ENCODE results near the gene C1QA. TPM values are rescaled to one million over a fixed set of nuclear protein-coding genes. Genes with fewer than 3 reads are reported as not detected.

C1QA gene
- total RNA-seq, 1 experiment from 2014 or later, result not detected

- Histone ChIP-seq H3K27ac (peak overlapping the region; percentile 55), H3K4me2 (peak overlapping the region; percentile 47), H4K20me1 (ENCODE audit: insufficient read depth) (no peaks in the 10 kb centered on the region), H2AFZ (no peak overlapping the region), H3K27me3 (ENCODE audit: insufficient read depth, low read depth) (no peaks in the 10 kb centered on the region), H3K4me1 (replicated peaks; ENCODE audit: insufficient read depth) (peaks cover 13% of the 10 kb centered on the region), H3K9me2 (ENCODE audit: insufficient read depth) (no peaks in the 10 kb centered on the region), H3K79me2 (ENCODE audit: low read depth) (no peaks in the 10 kb centered on the region), H3K9me3 (ENCODE audit: insufficient read depth, low read depth) (no peaks in the 10 kb centered on the region), H3F3A (ENCODE audit: insufficient read depth, low read depth) (no peaks in the 10 kb centered on the region), H3K4me3 (no peak overlapping the region), H3K36me3 (ENCODE audit: low read depth) (no peaks in the 10 kb centered on the region)
- intact Hi-C loops (cut with micrococcal nuclease; ENCODE audit: unreplicated experiment), result loop anchor here (10.0 kb wide), 2 partner anchors 512 to 1412 kb away; no protein-coding TSS in a partner anchor
- peak in 1 of 2 experiments; percentile 79 for DNase-seq
- CTCF ChIA-PET, result no interaction called here
- TF ChIP-seq CTCF (conservative IDR thresholded peaks at IDR 0.05) (no peak), EZH2 (IDR thresholded peaks at IDR 0.05; ENCODE audit: low read depth) (no peak)
- no TSS peak for BruUV-seq (replicated peaks)
- POLR2A ChIA-PET (ENCODE audit: unreplicated experiment), result no interaction called here
Measured at GRCh38 chr1:22646384-22646783, 10.0 kb downstream of the C1QA start.

- Histone ChIP-seq H2AFZ (no peak overlapping the region), H3K79me2 (ENCODE audit: low read depth) (no peaks in the 10 kb centered on the region), H3K36me3 (ENCODE audit: low read depth) (no peaks in the 10 kb centered on the region), H3K4me1 (replicated peaks; ENCODE audit: insufficient read depth) (peaks cover 13% of the 10 kb centered on the region), H3K4me3 (no peak overlapping the region), H3K27me3 (ENCODE audit: insufficient read depth, low read depth) (peaks cover 9% of the 10 kb centered on the region), H3K9me3 (ENCODE audit: insufficient read depth, low read depth) (no peaks in the 10 kb centered on the region), H3K4me2 (no peak overlapping the region), H4K20me1 (ENCODE audit: insufficient read depth) (no peaks in the 10 kb centered on the region), H3F3A (ENCODE audit: insufficient read depth, low read depth) (no peaks in the 10 kb centered on the region), H3K9me2 (ENCODE audit: insufficient read depth) (no peaks in the 10 kb centered on the region), H3K27ac (no peak overlapping the region)
- intact Hi-C loops (cut with micrococcal nuclease; ENCODE audit: unreplicated experiment), result no loop called here
- no peak for DNase-seq
- BruUV-seq (replicated peaks), result no TSS peak
- POLR2A ChIA-PET (ENCODE audit: unreplicated experiment), result no interaction called here
- TF ChIP-seq CTCF (conservative IDR thresholded peaks at IDR 0.05) (no peak), EZH2 (IDR thresholded peaks at IDR 0.05; ENCODE audit: low read depth) (no peak)
- CTCF ChIA-PET, result no interaction called here
Measured at GRCh38 chr1:22650089-22650693, 13.8 kb downstream of the C1QA start.

GRCh38 chr1:22651941-22652856 is 15.8 kb downstream of the C1QA start:
- H3K36me3 ChIP-seq (ENCODE audit: low read depth), result no peaks in the 10 kb centered on the region
- no peaks in the 10 kb centered on the region for H4K20me1 ChIP-seq (ENCODE audit: insufficient read depth)
- H3F3A ChIP-seq (ENCODE audit: insufficient read depth, low read depth), result no peaks in the 10 kb centered on the region
- no peaks in the 10 kb centered on the region for H3K9me3 ChIP-seq (ENCODE audit: insufficient read depth, low read depth)
- H3K27me3 ChIP-seq (ENCODE audit: insufficient read depth, low read depth), result peaks cover 27% of the 10 kb centered on the region
- POLR2A ChIA-PET (ENCODE audit: unreplicated experiment), result no interaction called here
- BruUV-seq (replicated peaks), result no TSS peak
- H3K79me2 ChIP-seq (ENCODE audit: low read depth), result no peaks in the 10 kb centered on the region
- CTCF ChIA-PET, result interaction anchor here (0.7 kb wide), 2 partner anchors 80 to 210 kb away, joined by 4 read pairs; no protein-coding TSS in a partner anchor
- H3K4me3 ChIP-seq, result no peak overlapping the region
- DNase-seq, result no peak
- H3K27ac ChIP-seq, result no peak overlapping the region
- intact Hi-C loops (cut with micrococcal nuclease; ENCODE audit: unreplicated experiment), result no loop called here
- no peak for TF ChIP-seq CTCF (conservative IDR thresholded peaks at IDR 0.05)
- no peak for TF ChIP-seq EZH2 (IDR thresholded peaks at IDR 0.05; ENCODE audit: low read depth)
- no peak overlapping the region for H3K4me2 ChIP-seq
- H3K4me1 ChIP-seq (replicated peaks; ENCODE audit: insufficient read depth), result no peaks in the 10 kb centered on the region
- H2AFZ ChIP-seq, result no peak overlapping the region
- no peaks in the 10 kb centered on the region for H3K9me2 ChIP-seq (ENCODE audit: insufficient read depth)
